Ecto neural progenitor cell (in vitro differentiated cells): ENCODE measurements around the gene HP.

ENCODE experiments used
- DNase-seq: peaks from one replicate; pipeline ENCODE4 v3.0.0-alpha.2; 2018; ENCODE audit warnings: low spot score

The HP gene

GRCh38 chr16:72092832-72093447, 38.6 kb downstream of the HP start:
- DNase-seq, result peak; percentile 51

GRCh38 chr16:72093448-72094265, 39.4 kb downstream of the HP start, which contains the start of the genes DHX38 and TXNL4B:
TSS of gene DHX38 (plus strand) at chr16:72093847. CDS start at chr16:72096158, 2,311 bp downstream.
TSS of gene TXNL4B (minus strand) at chr16:72093620. CDS start at chr16:72090749, 2,871 bp downstream.
- DNase-seq, result peak; percentile 96

GRCh38 chr16:72094266-72094610, 39.9 kb downstream of the HP start:
- DNase-seq, result no peak

GRCh38 chr16:72098936-72099335, 44.6 kb downstream of the HP start:
- DNase-seq, result no peak

- DNase-seq, result peak; percentile 59
Measured at GRCh38 chr16:72099377-72099818, 45.1 kb downstream of the HP start.

- DNase-seq, result no peak
Measured at GRCh38 chr16:72101195-72101594, 46.9 kb downstream of the HP start.

GRCh38 chr16:72104905-72105304, 50.6 kb downstream of the HP start:
- no peak for DNase-seq

- DNase-seq, result no peak
Measured at GRCh38 chr16:72105978-72106377, 51.7 kb downstream of the HP start.

- no peak for DNase-seq
Measured at GRCh38 chr16:72107371-72107770, 53.1 kb downstream of the HP start.

GRCh38 chr16:72108353-72109102, 54.2 kb downstream of the HP start:
- DNase-seq, result no peak

GRCh38 chr16:72109300-72109699, 55.0 kb downstream of the HP start:
- DNase-seq, result no peak

GRCh38 chr16:72109966-72110530, 55.7 kb downstream of the HP start:
- DNase-seq, result no peak
